Measurements from ENCODE around the gene AKAP13. TPM values are rescaled to one million over a fixed set of nuclear protein-coding genes. Genes with fewer than 3 reads are reported as not detected.

Gene AKAP13
- polyA plus RNA-seq, 1 experiment = 13.6 TPM

DNA sequence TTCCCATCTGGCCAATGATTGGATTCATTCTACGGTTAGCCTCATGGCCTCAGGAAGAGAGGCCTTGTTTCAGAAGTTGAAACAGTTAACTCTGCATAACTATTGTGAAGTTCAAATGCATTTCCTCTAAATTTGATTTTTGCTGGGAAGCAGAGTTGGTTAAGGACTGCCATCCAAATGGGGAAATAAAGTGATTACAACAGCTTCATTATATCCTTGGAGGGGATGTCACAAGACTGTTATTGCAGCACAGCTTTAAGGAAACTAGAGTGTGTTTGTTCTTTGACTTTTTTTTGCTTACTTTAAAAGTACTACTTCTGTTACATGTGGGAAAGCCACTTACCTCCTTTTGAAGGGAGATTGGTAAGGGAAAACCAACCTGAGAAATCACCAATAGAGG lies 164.8 kb downstream of the AKAP13 start:
- Histone ChIP-seq H3K4me3 (ENCODE audit: low read depth, low read length) (no peak overlapping the region), H3K36me3 (ENCODE audit: control insufficient read depth, insufficient read depth, low read length) (peaks cover 1% of the 10 kb centered on the region; the same call in 1 of the 2 replicates), H3K27me3 (ENCODE audit: control insufficient read depth, insufficient read depth, low read length) (no peaks in the 10 kb centered on the region)
- no peak for DNase-seq (ENCODE audit: low read depth)
- TF ChIP-seq, protein P1, sequence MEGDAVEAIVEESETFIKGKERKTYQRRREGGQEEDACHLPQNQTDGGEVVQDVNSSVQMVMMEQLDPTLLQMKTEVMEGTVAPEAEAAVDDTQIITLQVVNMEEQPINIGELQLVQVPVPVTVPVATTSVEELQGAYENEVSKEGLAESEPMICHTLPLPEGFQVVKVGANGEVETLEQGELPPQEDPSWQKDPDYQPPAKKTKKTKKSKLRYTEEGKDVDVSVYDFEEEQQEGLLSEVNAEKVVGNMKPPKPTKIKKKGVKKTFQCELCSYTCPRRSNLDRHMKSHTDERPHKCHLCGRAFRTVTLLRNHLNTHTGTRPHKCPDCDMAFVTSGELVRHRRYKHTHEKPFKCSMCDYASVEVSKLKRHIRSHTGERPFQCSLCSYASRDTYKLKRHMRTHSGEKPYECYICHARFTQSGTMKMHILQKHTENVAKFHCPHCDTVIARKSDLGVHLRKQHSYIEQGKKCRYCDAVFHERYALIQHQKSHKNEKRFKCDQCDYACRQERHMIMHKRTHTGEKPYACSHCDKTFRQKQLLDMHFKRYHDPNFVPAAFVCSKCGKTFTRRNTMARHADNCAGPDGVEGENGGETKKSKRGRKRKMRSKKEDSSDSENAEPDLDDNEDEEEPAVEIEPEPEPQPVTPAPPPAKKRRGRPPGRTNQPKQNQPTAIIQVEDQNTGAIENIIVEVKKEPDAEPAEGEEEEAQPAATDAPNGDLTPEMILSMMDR (IDR thresholded peaks at IDR 0.05; ENCODE audit: insufficient read depth, low read depth, low read length) = no peak
- ChIA-PET POLR2A (no interaction called here), CTCF (interaction anchor here (0.7 kb wide), 1 partner anchor 47 kb away, joined by 3 read pairs; no protein-coding TSS in a partner anchor)

DNA sequence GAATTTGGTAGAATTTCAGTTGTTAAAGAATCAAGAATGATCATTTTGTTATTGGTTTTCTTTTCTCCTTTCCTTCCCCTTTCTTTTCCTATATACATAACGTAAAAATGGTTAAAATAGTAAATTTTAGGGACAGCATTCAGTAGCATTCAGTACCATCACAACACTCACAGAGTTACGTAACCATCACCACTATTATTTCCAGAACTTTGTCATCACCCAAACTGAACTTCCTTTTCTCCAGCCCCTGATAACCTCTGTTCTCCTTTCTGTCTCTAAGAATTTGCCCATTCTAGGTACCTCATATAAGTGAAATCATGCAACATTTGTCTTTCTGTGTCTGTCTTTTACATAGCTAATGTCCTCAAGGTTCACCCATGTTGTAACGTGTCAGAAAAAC lies 165.3 kb downstream of the AKAP13 start:
- H3K36me3 ChIP-seq (ENCODE audit: control insufficient read depth, insufficient read depth, low read length) = peaks cover 1% of the 10 kb centered on the region; the same call in 1 of the 2 replicates
- no peaks in the 10 kb centered on the region for H3K27me3 ChIP-seq (ENCODE audit: control insufficient read depth, insufficient read depth, low read length)
- ChIA-PET POLR2A (no interaction called here), CTCF (no interaction called here)
- no peak for DNase-seq (ENCODE audit: low read depth)
- TF ChIP-seq, protein P1 (IDR thresholded peaks at IDR 0.05; ENCODE audit: insufficient read depth, low read depth, low read length) = no peak
- no peak overlapping the region for H3K4me3 ChIP-seq (ENCODE audit: low read depth, low read length)

DNA sequence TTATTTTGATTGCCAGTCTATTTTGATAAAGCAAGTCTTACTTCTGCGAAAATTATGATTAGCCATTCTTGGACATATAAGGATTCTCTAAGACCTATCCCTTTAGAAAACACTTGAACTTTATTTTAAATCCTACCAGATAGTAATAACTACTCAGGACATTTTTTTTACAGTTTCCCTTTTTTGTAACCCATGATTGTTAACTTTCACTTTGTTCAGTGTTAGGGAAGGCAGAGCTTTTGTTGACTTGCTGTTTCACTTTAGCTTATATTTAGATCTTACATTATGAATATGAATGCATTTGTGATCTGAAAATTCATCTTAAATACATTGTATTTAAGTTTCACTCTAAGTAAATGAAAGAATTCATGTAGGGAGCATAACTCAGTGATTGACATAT lies 167.0 kb downstream of the AKAP13 start:
- DNase-seq (ENCODE audit: low read depth) = no peak
- Histone ChIP-seq H3K4me3 (ENCODE audit: low read depth, low read length) (no peak overlapping the region), H3K36me3 (ENCODE audit: control insufficient read depth, insufficient read depth, low read length) (peaks cover 1% of the 10 kb centered on the region; the same call in 1 of the 2 replicates), H3K27me3 (ENCODE audit: control insufficient read depth, insufficient read depth, low read length) (no peaks in the 10 kb centered on the region)
- TF ChIP-seq, protein P1 (IDR thresholded peaks at IDR 0.05; ENCODE audit: insufficient read depth, low read depth, low read length) = no peak
- ChIA-PET CTCF (no interaction called here), POLR2A (no interaction called here)

DNA sequence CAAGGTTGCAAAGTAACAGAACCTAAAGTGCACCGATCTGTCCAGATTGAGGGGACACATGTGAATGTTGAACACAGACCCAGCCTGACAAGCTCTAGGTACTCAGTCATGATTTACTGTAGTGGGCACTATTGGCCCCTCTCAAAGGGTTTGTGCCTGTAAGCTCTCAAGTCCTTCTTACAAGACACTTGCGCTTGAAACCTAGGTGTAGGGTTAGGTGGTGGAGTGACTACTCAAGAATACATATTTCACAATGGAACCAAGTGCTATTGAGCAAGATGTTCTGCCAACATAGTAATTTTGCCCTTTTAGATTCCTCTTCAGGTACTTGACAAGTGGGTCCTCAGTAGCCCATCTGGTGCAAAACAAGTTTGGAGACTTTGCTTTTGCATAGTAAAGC lies 169.9 kb downstream of the AKAP13 start:
- CTCF ChIA-PET = no interaction called here
- POLR2A ChIA-PET = no interaction called here
- Histone ChIP-seq H3K27me3 (ENCODE audit: control insufficient read depth, insufficient read depth, low read length) (no peaks in the 10 kb centered on the region), H3K4me3 (ENCODE audit: low read depth, low read length) (no peak overlapping the region), H3K36me3 (ENCODE audit: control insufficient read depth, insufficient read depth, low read length) (no peaks in the 10 kb centered on the region; the same call in 1 of the 2 replicates)
- TF ChIP-seq, protein P1 (IDR thresholded peaks at IDR 0.05; ENCODE audit: insufficient read depth, low read depth, low read length) = no peak
- no peak for DNase-seq (ENCODE audit: low read depth)

DNA sequence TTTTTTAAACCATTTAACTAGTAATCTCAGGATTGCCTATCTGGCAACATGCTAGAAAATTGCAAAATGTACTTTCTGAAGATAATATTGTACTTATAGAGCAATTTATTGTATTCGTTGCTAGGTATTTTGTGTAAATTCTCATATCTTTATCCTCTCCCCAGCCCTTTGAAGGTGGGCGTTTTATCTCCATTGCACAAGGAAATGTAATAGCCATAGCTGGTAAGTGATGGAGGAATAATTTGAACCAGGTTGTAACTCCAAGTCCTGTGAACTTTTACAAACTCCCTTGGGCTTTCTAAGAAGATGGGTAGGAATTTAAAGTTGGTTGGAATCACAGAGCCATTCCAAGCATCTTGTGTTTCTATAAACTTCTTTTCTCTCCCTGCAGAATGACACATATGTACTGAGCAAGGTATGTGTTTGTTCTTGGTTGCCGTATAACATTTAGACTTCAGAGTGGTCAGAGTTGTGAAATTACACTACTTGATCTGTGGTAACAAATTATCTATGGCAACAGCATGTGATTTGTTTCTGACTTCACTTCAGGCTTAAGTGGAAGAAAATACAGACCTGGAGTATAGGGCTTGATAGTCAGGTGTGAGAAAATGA lies 170.9 kb downstream of the AKAP13 start:
- ChIA-PET CTCF (no interaction called here), POLR2A (interaction anchor here (0.5 kb wide), 1 partner anchor 233 kb away, joined by 3 read pairs; no protein-coding TSS in a partner anchor)
- no peak for DNase-seq (ENCODE audit: low read depth)
- Histone ChIP-seq H3K4me3 (ENCODE audit: low read depth, low read length) (no peak overlapping the region), H3K27me3 (ENCODE audit: control insufficient read depth, insufficient read depth, low read length) (no peaks in the 10 kb centered on the region), H3K36me3 (ENCODE audit: control insufficient read depth, insufficient read depth, low read length) (no peaks in the 10 kb centered on the region; the same call in 1 of the 2 replicates)
- TF ChIP-seq, protein P1 (IDR thresholded peaks at IDR 0.05; ENCODE audit: insufficient read depth, low read depth, low read length) = no peak

All from BJ (cell line).